ENCODE results near the gene CARMIL1.

Gene CARMIL1

GRCh38 chr6:25278914-25279747 lies at the start of gene CARMIL1:
TSS of gene CARMIL1 (plus strand) at chr6:25279374. CDS start at chr6:25279796, 422 bp downstream.
- no peak for DNase-seq (ENCODE audit: low read depth)

GRCh38 chr6:25229671-25230321 lies 49.4 kb upstream of the CARMIL1 start:
- DNase-seq (ENCODE audit: low read depth) = peak; percentile 88

DNA sequence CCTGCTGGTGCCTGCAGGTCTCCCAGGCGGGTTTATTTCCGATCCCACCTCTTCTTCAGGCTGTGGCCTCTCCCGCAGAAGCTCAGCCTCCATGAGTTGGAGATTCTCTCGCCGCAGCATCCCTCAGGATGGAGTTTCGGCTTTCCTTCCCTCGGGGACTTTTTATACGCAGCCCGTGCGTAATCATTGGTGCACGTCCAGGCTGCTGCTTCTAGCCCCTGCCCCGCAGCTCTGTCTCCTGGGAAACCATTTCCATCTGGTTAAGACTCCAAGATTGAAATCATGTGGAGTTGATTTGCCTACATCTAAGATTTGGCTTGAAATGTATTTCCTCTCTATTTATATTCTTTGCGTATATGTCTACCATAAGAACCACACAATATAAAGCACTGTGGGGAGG lies 46.7 kb upstream of the CARMIL1 start:
- DNase-seq (ENCODE audit: low read depth) = no peak

GRCh38 chr6:25233226-25233625 lies 45.9 kb upstream of the CARMIL1 start:
- no peak for DNase-seq (ENCODE audit: low read depth)

DNA sequence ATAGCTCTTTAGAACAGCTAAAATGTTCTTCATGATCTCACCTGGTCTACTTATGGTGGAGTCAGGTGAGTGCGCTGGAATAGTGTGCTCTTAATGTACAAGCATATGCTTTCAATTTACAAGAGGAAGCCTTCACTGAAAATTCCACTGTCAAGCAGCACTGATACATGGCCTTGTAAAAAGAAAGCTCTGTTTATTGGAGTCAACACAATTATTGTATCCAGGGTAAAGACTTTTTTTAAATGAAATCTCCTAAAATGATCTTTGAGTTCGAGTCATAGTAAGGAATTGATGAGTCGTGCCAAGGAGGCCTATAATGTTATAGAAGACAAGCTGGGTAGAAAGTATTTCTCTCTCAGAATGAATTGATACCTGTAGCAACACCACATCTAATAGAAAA lies 41.6 kb upstream of the CARMIL1 start:
- DNase-seq (ENCODE audit: low read depth) = no peak

- DNase-seq (ENCODE audit: low read depth) = no peak
Observed at GRCh38 chr6:25239059-25239458, 40.1 kb upstream of the CARMIL1 start.

GRCh38 chr6:25239498-25239897 lies 39.7 kb upstream of the CARMIL1 start:
- DNase-seq (ENCODE audit: low read depth) = no peak

- DNase-seq (ENCODE audit: low read depth) = no peak
Observed at GRCh38 chr6:25242567-25242966, 36.6 kb upstream of the CARMIL1 start.

GRCh38 chr6:25244865-25245264 lies 34.3 kb upstream of the CARMIL1 start:
- no peak for DNase-seq (ENCODE audit: low read depth)

DNA sequence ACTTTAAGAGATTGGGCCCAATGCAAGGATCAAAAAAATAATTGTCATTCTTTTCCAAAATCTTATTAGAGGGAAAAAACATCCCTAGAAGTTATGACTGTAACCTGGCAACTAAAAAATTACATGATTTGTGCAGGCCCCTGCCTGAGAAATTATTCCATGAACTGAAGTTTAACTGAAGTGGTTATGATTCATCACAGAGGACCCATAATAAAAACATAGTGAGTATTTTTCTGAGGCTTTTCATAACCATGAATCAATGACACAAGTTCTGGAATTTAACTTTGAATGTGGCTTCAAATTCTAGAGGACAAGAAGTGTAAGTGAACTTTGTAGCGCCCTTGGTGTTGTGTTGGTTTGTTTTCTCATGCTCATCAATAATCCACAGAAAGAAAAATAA lies 31.1 kb upstream of the CARMIL1 start:
- DNase-seq (ENCODE audit: low read depth) = peak; percentile 75

GRCh38 chr6:25249133-25249532 lies 30.0 kb upstream of the CARMIL1 start:
- no peak for DNase-seq (ENCODE audit: low read depth)

DNA sequence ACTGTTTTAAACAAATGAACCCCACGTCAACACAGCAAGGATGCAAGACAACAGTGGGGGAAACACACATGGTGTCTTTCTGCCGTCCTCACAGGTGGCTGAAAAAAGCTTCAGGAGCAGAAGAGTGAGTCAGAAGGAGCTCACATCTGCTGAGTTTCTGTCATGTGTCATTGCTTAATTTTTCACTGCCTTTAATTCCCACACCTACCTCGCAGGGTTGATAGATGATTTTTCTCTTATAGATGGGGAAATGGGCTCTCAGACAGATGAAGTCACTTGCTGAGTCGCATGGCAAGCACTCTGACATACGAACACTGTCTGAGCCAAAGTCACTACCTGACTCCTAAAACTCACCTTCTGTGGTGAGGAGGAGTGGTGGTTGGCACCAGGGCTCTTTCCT lies 28.3 kb upstream of the CARMIL1 start:
- no peak for DNase-seq (ENCODE audit: low read depth)

- no peak for DNase-seq (ENCODE audit: low read depth)
Observed at GRCh38 chr6:25251426-25251825, 27.7 kb upstream of the CARMIL1 start.

- DNase-seq (ENCODE audit: low read depth) = no peak
Observed at GRCh38 chr6:25253351-25253750, 25.8 kb upstream of the CARMIL1 start.

DNA sequence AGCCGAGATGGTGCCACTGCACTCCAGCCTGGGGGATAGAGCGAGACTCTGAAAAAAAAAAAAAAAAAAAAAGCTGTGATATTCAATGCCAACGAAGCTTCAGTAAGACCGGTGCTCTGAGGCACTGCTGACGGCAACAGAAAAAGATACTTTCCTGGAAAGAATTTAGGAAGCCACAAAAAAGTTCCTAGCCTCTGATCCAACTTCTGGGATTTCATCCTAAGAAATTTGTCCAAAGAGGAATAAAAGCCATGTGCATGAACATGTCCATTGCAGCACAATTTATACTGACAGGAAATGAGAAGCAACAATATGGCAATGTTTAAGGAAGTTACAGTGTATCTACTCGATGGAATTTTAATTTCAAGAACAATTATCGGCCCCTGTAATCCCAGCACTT lies 24.5 kb upstream of the CARMIL1 start:
- DNase-seq (ENCODE audit: low read depth) = no peak

GRCh38 chr6:25257686-25258348 lies 21.4 kb upstream of the CARMIL1 start:
- no peak for DNase-seq (ENCODE audit: low read depth)

DNA sequence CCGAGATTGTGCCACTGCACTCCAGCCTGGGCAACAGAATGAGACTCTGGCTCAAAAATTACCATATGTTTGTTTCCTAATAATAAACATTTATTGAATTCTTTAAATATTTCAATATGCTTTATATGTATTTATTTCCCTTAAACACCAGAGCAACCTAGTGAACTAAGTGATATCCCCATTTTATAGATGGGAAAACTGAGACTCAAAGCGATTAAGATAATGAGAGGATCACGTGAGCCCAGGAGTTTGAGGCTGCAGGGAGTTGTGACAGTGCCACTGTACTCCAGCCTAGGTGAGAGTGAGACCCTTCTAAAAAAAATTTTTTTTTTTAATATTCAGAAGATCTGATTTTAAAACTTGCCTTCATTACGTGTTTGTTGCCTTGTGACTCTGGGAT lies 19.4 kb upstream of the CARMIL1 start:
- no peak for DNase-seq (ENCODE audit: low read depth)

DNA sequence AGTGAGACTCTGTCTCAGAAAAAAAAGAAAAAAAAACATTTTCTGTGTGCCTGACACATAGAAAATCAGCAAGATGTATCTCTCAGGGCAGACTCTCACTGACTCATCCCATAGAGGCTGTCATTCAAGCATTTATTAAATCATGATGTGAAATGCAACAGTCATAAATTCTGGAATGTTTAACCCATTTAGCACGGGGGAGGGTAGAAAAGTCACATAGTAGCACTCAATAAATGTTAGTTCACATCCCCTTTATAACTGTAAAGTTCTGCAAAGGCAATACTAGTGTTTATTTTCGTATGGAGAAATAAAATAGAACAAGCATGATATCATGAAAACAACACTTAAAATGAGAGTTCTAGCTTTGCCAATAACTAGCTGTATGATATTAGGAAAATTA lies 15.5 kb upstream of the CARMIL1 start:
- DNase-seq (ENCODE audit: low read depth) = peak; percentile 64

DNA sequence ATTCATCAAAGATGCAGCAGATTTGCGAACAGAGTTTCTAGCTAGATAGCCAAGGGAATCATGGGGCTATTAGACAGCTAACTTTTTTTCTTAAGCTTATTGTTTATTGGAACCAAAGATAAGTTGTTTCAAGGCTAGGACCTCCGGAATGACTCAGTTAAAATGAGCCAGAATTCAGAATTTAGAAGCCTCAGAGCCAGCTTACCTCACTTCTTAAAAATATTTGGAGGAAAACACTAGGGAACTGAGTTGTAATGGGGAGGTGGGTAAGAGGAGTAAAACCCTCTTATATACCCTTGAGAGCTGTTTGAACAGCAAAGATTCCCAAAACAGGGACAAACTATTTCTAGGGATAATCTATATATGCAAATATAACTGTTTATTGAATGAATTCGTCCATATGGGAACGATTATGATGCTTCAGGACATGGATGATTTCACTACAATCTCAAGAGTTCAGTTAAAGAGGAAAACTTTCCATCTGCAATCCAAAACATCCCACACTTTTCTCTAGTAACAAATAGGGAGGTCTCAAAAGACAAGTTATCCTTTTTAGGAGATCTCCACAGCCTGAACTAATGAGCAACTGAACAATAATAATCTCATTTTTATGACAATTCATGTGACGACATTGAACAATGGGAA lies 12.6 kb upstream of the CARMIL1 start:
- no peak for DNase-seq (ENCODE audit: low read depth)

- DNase-seq (ENCODE audit: low read depth) = no peak
Observed at GRCh38 chr6:25267662-25268061, 11.5 kb upstream of the CARMIL1 start.

GRCh38 chr6:25270559-25270958 lies 8.6 kb upstream of the CARMIL1 start:
- no peak for DNase-seq (ENCODE audit: low read depth)

- no peak for DNase-seq (ENCODE audit: low read depth)
Observed at GRCh38 chr6:25275436-25275835, 3.7 kb upstream of the CARMIL1 start.

- no peak for DNase-seq (ENCODE audit: low read depth)
Observed at GRCh38 chr6:25277386-25277785, 1.8 kb upstream of the CARMIL1 start.
